ENCODE results near the gene DHCR7. TPM values are rescaled to one million over a fixed set of nuclear protein-coding genes. Genes with fewer than 3 reads are reported as not detected.

DHCR7 gene
- total RNA-seq, 2 donors from 2014 or later = 87.7 to 130 TPM

- no peak for DNase-seq
- no peak overlapping the region for H3K27ac Mint-ChIP-seq
- no peaks in the 10 kb centered on the region for H3K27me3 Mint-ChIP-seq (ENCODE audit: insufficient read depth)
- Histone ChIP-seq H3K36me3 (ENCODE audit: control insufficient read depth, insufficient read depth, low read length) (peaks cover 52% of the 10 kb centered on the region), H3K9me3 (ENCODE audit: control insufficient read depth, low read length) (peaks cover 4% of the 10 kb centered on the region), H3K27me3 (ENCODE audit: control insufficient read depth, insufficient read depth, low read length, poor library complexity, severe bottlenecking) (no peaks in the 10 kb centered on the region), H3K9ac (ENCODE audit: extremely low read depth, low read length, poor library complexity, severe bottlenecking) (no peak overlapping the region), H3K4me1 (ENCODE audit: control insufficient read depth, insufficient read depth, low read length) (no peaks in the 10 kb centered on the region), H3K4me3 (ENCODE audit: low read length) (no peak overlapping the region), H3K27ac (ENCODE audit: low read depth, low read length) (no peak overlapping the region)
- H3K36me3 Mint-ChIP-seq (ENCODE audit: low read depth) = peaks cover 73% of the 10 kb centered on the region
- no peaks in the 10 kb centered on the region for H3K9me3 Mint-ChIP-seq
- no peak overlapping the region for H3K4me3 Mint-ChIP-seq
- H3K4me1 Mint-ChIP-seq = no peaks in the 10 kb centered on the region
- TF ChIP-seq, protein P1, sequence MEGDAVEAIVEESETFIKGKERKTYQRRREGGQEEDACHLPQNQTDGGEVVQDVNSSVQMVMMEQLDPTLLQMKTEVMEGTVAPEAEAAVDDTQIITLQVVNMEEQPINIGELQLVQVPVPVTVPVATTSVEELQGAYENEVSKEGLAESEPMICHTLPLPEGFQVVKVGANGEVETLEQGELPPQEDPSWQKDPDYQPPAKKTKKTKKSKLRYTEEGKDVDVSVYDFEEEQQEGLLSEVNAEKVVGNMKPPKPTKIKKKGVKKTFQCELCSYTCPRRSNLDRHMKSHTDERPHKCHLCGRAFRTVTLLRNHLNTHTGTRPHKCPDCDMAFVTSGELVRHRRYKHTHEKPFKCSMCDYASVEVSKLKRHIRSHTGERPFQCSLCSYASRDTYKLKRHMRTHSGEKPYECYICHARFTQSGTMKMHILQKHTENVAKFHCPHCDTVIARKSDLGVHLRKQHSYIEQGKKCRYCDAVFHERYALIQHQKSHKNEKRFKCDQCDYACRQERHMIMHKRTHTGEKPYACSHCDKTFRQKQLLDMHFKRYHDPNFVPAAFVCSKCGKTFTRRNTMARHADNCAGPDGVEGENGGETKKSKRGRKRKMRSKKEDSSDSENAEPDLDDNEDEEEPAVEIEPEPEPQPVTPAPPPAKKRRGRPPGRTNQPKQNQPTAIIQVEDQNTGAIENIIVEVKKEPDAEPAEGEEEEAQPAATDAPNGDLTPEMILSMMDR (conservative IDR thresholded peaks at IDR 0.05) = no peak
- WGBS, 2 experiments (ENCODE audit: insufficient coverage in 1 of 2, insufficient read length in 1 of 2) = 96 to 100% methylated on average over 7 to 9 of the region's 9 CpGs
Measured at GRCh38 chr11:71461696-71462095, 13.5 kb upstream of the DHCR7 start.

DNA sequence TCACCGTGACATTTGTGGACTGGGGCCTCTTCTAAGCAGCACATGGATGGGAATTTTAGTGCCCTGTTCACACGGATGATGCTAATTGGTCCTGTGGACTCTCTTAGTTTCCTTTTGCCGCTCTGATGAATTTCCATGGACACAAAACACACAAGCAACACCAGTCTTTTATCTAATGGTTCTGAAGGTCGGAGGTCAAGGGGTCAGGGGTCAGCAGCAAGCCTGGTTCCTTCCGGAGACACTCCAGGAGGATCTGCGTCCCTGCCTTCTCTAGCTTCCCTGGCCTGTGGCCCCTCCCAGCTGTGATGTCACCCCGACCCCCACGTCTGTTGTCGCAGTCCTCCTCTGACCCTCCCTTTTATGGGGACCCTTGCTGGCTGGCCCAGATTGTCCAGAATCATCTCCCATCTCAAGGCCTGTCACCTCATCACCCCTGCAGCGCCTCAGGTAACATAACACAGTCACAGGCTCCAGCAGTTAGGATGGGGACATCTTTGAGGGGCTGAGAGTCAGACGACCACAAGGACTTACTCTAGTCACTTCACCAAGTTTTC, 11.7 kb upstream of the DHCR7 start:
- Histone ChIP-seq H3K9me3 (ENCODE audit: control insufficient read depth, low read length) (no peaks in the 10 kb centered on the region), H3K9ac (ENCODE audit: extremely low read depth, low read length, poor library complexity, severe bottlenecking) (no peak overlapping the region), H3K27ac (ENCODE audit: low read depth, low read length) (no peak overlapping the region), H3K4me1 (ENCODE audit: control insufficient read depth, insufficient read depth, low read length) (no peaks in the 10 kb centered on the region), H3K27me3 (ENCODE audit: control insufficient read depth, insufficient read depth, low read length, poor library complexity, severe bottlenecking) (no peaks in the 10 kb centered on the region), H3K36me3 (ENCODE audit: control insufficient read depth, insufficient read depth, low read length) (peaks cover 58% of the 10 kb centered on the region), H3K4me3 (ENCODE audit: low read length) (no peak overlapping the region)
- Mint-ChIP-seq H3K27me3 (ENCODE audit: insufficient read depth) (no peaks in the 10 kb centered on the region), H3K9me3 (no peaks in the 10 kb centered on the region), H3K27ac (no peak overlapping the region), H3K4me1 (no peaks in the 10 kb centered on the region), H3K36me3 (ENCODE audit: low read depth) (peaks cover 74% of the 10 kb centered on the region), H3K4me3 (no peak overlapping the region)
- TF ChIP-seq, protein P1 (conservative IDR thresholded peaks at IDR 0.05) = no peak
- WGBS, 2 experiments (ENCODE audit: insufficient coverage in 1 of 2, insufficient read length in 1 of 2) = 77 to 85% methylated on average over 7 to 11 of the region's 11 CpGs
- DNase-seq = no peak

- H3K36me3 ChIP-seq (ENCODE audit: control insufficient read depth, insufficient read depth, low read length) = peaks cover 58% of the 10 kb centered on the region
- peaks cover 72% of the 10 kb centered on the region for H3K36me3 Mint-ChIP-seq (ENCODE audit: low read depth)
- no peak for DNase-seq
- H3K9ac ChIP-seq (ENCODE audit: extremely low read depth, low read length, poor library complexity, severe bottlenecking) = no peak overlapping the region
- no peaks in the 10 kb centered on the region for H3K27me3 ChIP-seq (ENCODE audit: control insufficient read depth, insufficient read depth, low read length, poor library complexity, severe bottlenecking)
- H3K4me1 Mint-ChIP-seq = peaks cover 2% of the 10 kb centered on the region
- H3K27me3 Mint-ChIP-seq (ENCODE audit: insufficient read depth) = no peaks in the 10 kb centered on the region
- H3K4me1 ChIP-seq (ENCODE audit: control insufficient read depth, insufficient read depth, low read length) = no peaks in the 10 kb centered on the region
- H3K4me3 Mint-ChIP-seq = no peak overlapping the region
- H3K27ac Mint-ChIP-seq = no peak overlapping the region
- TF ChIP-seq, protein P1 (conservative IDR thresholded peaks at IDR 0.05) = no peak
- H3K9me3 Mint-ChIP-seq = no peaks in the 10 kb centered on the region
- no peaks in the 10 kb centered on the region for H3K9me3 ChIP-seq (ENCODE audit: control insufficient read depth, low read length)
- no peak overlapping the region for H3K27ac ChIP-seq (ENCODE audit: low read depth, low read length)
- H3K4me3 ChIP-seq (ENCODE audit: low read length) = no peak overlapping the region
- WGBS, 2 experiments (ENCODE audit: insufficient coverage in 1 of 2, insufficient read length in 1 of 2) = 88 to 94% methylated on average over 18 to 23 of the region's 23 CpGs
Measured at GRCh38 chr11:71459076-71459766, 11.0 kb upstream of the DHCR7 start.
